Mesenchymal stem cell (in vitro differentiated cells and primary cell): Measurements from ENCODE around the gene ADARB2.

Experiments
- DNase-seq: peaks from one replicate; pipeline ENCODE4 v3.0.0-alpha.2; 2013
- H2AFZ ChIP-seq: one replicate; pipeline ENCODE4 v1.6.1; 2013; ENCODE audit warnings: low read depth, mild to moderate bottlenecking, control low read depth, inconsistent platforms, low read length, moderate library complexity
- H2AK5ac ChIP-seq: 2 replicates; pipeline ENCODE4 v1.6.1; 2013; ENCODE audit warnings: low read length, moderate library complexity, mild to moderate bottlenecking, inconsistent platforms; ENCODE audit not compliant: severe bottlenecking
- H2BK120ac ChIP-seq: one replicate; pipeline ENCODE4 v1.6.1; 2013; ENCODE audit warnings: low read depth, mild to moderate bottlenecking, inconsistent platforms, low read length, moderate library complexity
- H2BK12ac ChIP-seq, 2 experiments: one replicate each; pipeline ENCODE4 v1.6.1; 2013; ENCODE audit warnings: inconsistent platforms in 2 of 2, low read length in 2 of 2, mild to moderate bottlenecking in 2 of 2, moderate library complexity in 2 of 2, control low read depth in 1 of 2
- H2BK15ac ChIP-seq: one replicate; pipeline ENCODE4 v1.6.1; 2013; ENCODE audit warnings: mild to moderate bottlenecking, low read depth, inconsistent platforms; ENCODE audit not compliant: poor library complexity, severe bottlenecking
- H2BK5ac ChIP-seq: 2 replicates; pipeline ENCODE4 v1.6.1; 2013; ENCODE audit warnings: low read depth, mild to moderate bottlenecking, low read length, control low read depth, inconsistent platforms; ENCODE audit not compliant: poor library complexity, severe bottlenecking
- H3K14ac ChIP-seq, 2 experiments: one replicate each; pipeline ENCODE4 v1.6.1; 2013; ENCODE audit warnings: inconsistent platforms in 2 of 2, low read length in 2 of 2, control low read depth in 1 of 2, mild to moderate bottlenecking in 1 of 2, moderate library complexity in 1 of 2
- H3K18ac ChIP-seq, 2 experiments: one replicate each; pipeline ENCODE4 v1.6.1; 2013; ENCODE audit warnings: inconsistent platforms in 2 of 2, low read length in 2 of 2, control low read depth in 1 of 2, low read depth in 1 of 2, mild to moderate bottlenecking in 1 of 2
- H3K23ac ChIP-seq, 2 experiments: one replicate each; pipeline ENCODE4 v1.6.1; 2013; ENCODE audit warnings: inconsistent platforms in 2 of 2, low read length in 2 of 2, mild to moderate bottlenecking in 2 of 2, moderate library complexity in 2 of 2, control low read depth in 1 of 2
- H3K27ac ChIP-seq: 2 replicates; pipeline ENCODE4 v1.5.1; 2013; ENCODE audit warnings: mild to moderate bottlenecking, moderate library complexity, low read length, control low read depth, inconsistent platforms; ENCODE audit not compliant: poor library complexity, severe bottlenecking
- H3K27me3 ChIP-seq, 2 experiments: 2 replicates each; pipeline versions ENCODE4 v1.6.1 to v1.7.0; 2013; ENCODE audit warnings: low read length in 2 of 2, mild to moderate bottlenecking in 2 of 2, moderate library complexity in 2 of 2, control low read depth in 1 of 2, inconsistent platforms in 1 of 2; ENCODE audit not compliant: control insufficient read depth in 1 of 2, insufficient read depth in 1 of 2
- H3K36me3 ChIP-seq, 2 experiments: 2 replicates each; pipeline versions ENCODE4 v1.6.1 to v1.7.0; 2013; ENCODE audit warnings: low read length in 2 of 2, control low read depth in 1 of 2, inconsistent platforms in 1 of 2, low read depth in 1 of 2, mild to moderate bottlenecking in 1 of 2; ENCODE audit not compliant: insufficient read depth in 2 of 2, control insufficient read depth in 1 of 2
- H3K4ac ChIP-seq, 2 experiments: one replicate each; pipeline ENCODE4 v1.6.1; 2013; ENCODE audit warnings: inconsistent platforms in 2 of 2, low read length in 2 of 2, mild to moderate bottlenecking in 2 of 2, moderate library complexity in 2 of 2, control low read depth in 1 of 2, low read depth in 1 of 2
- H3K4me1 ChIP-seq: 2 replicates; pipeline ENCODE4 v1.6.1; 2013; ENCODE audit warnings: low read depth, low read length, control low read depth; ENCODE audit not compliant: control insufficient read depth, insufficient read depth
- H3K4me2 ChIP-seq: 2 replicates; pipeline ENCODE4 v1.6.1; 2013; ENCODE audit warnings: low read length, mild to moderate bottlenecking, inconsistent platforms; ENCODE audit not compliant: poor library complexity, severe bottlenecking
- H3K4me3 ChIP-seq, 2 experiments: 2 replicates each; pipeline versions ENCODE4 v1.5.1 to v1.7.0; 2013; ENCODE audit warnings: low read length in 2 of 2, mild to moderate bottlenecking in 2 of 2, control low read depth in 1 of 2, low read depth in 1 of 2; ENCODE audit not compliant: insufficient read depth in 1 of 2
- H3K79me1 ChIP-seq: replicated peaks from 2 replicates; pipeline ENCODE4 v1.6.1; 2013; ENCODE audit warnings: mild to moderate bottlenecking, control low read depth, low read length, inconsistent platforms; ENCODE audit not compliant: poor library complexity, severe bottlenecking
- H3K9ac ChIP-seq: 2 replicates; pipeline ENCODE4 v1.7.0; 2013; ENCODE audit warnings: mild to moderate bottlenecking, low read length, moderate library complexity
- H3K9me3 ChIP-seq: 2 replicates; pipeline ENCODE4 v1.7.0; 2013; ENCODE audit warnings: mild to moderate bottlenecking, low read length; ENCODE audit not compliant: control insufficient read depth
- H4K8ac ChIP-seq: one replicate; pipeline ENCODE4 v1.6.1; 2013; ENCODE audit warnings: inconsistent platforms, mild to moderate bottlenecking, low read length, moderate library complexity
- H4K91ac ChIP-seq: one replicate; pipeline ENCODE4 v1.6.1; 2013; ENCODE audit warnings: mild to moderate bottlenecking, low read length, inconsistent platforms
- WGBS: methylation state at CpG from one replicate; pipeline ENCODE4 v1.1.7; 2013; ENCODE audit warnings: mixed read lengths; 5-methylcytosine and 5-hydroxymethylcytosine counted together

The ADARB2 gene

DNA sequence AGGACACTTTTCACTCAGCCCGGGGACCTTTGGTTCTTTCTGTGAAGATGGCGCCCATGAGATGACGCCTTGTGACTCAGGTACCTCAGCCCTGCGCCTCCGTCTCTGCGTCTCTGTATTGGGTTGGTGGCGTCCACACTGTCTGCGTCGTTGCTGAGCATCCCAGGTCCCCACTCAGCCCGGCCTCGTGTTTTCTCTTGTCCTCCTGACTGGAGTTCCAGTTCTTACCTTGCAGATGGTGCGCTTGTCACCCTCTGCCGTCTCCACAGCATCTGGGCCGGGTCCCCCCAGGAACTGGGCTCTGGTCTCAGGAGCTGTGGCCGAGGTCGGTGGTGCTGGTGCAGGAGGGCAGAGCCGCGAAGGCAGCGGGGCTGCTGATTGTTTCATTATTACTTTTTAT, 530.7 kb downstream of the ADARB2 start:
- Histone ChIP-seq H3K9ac (no peak overlapping the region), H3K36me3 (no peaks in the 10 kb centered on the region), H2BK15ac (no peak overlapping the region), H3K27me3 (peaks cover 0 to 2% of the 10 kb centered on the region in 2 experiments), H3K23ac (no peak overlapping the region), H2BK120ac (no peak overlapping the region), H3K4ac (no peak overlapping the region), H3K4me2 (no peak overlapping the region), H3K9me3 (no peaks in the 10 kb centered on the region), H3K18ac (no peak overlapping the region), H2BK12ac (no peak overlapping the region), H3K14ac (no peak overlapping the region), H2BK5ac (no peak overlapping the region), H3K4me3 (no peak overlapping the region), H4K8ac (no peak overlapping the region), H4K91ac (no peak overlapping the region), H3K27ac (no peak overlapping the region), H2AK5ac (no peak overlapping the region), H3K79me1 (no peaks in the 10 kb centered on the region), H3K4me1 (no peaks in the 10 kb centered on the region), H2AFZ (no peak overlapping the region)
- no peak for DNase-seq
- 92% methylated on average over 14 of the region's 19 CpGs for WGBS

DNA sequence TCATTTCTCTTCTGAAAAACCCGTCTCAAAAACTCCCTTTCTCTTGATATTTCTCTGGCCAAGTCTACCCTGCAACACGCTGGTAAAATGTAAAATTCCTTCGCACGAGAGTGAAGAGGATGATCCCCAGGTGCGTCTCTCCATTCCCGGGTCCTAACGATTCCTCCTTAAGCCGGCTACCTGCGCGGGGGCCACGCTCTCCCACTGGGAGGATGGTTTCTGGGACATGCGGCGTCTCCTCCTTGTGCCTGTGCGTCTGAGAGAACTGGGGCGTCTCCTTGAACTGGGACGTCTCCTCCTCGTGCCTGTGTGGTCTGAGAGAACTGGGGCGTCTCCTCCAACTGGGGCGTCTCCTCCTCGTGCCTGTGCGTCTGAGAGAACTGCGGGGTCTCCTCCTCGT, 531.2 kb downstream of the ADARB2 start:
- no peak overlapping the region for H2AFZ ChIP-seq
- WGBS: 86% methylated on average over 23 of the region's 23 CpGs
- H3K36me3 ChIP-seq: no peaks in the 10 kb centered on the region
- no peak overlapping the region for H4K8ac ChIP-seq
- no peak for DNase-seq
- H3K4me3 ChIP-seq: no peak overlapping the region
- no peak overlapping the region for H4K91ac ChIP-seq
- no peak overlapping the region for H3K14ac ChIP-seq
- H3K27ac ChIP-seq: no peak overlapping the region
- H3K18ac ChIP-seq: no peak overlapping the region
- no peak overlapping the region for H3K23ac ChIP-seq
- H2AK5ac ChIP-seq: no peak overlapping the region
- H3K27me3 ChIP-seq: peaks cover 0 to 2% of the 10 kb centered on the region in 2 experiments
- H3K9me3 ChIP-seq: no peaks in the 10 kb centered on the region
- no peak overlapping the region for H2BK12ac ChIP-seq
- no peak overlapping the region for H3K9ac ChIP-seq
- H2BK120ac ChIP-seq: no peak overlapping the region
- no peak overlapping the region for H3K4ac ChIP-seq
- no peaks in the 10 kb centered on the region for H3K79me1 ChIP-seq
- no peak overlapping the region for H2BK5ac ChIP-seq
- H3K4me1 ChIP-seq: no peaks in the 10 kb centered on the region
- H3K4me2 ChIP-seq: no peak overlapping the region
- no peak overlapping the region for H2BK15ac ChIP-seq

- Histone ChIP-seq H3K9me3 (no peaks in the 10 kb centered on the region), H3K9ac (no peak overlapping the region), H2BK15ac (no peak overlapping the region), H2BK120ac (no peak overlapping the region), H2AFZ (no peak overlapping the region), H2AK5ac (no peak overlapping the region), H3K27ac (no peak overlapping the region), H3K23ac (no peak overlapping the region), H3K4me3 (no peak overlapping the region), H3K18ac (no peak overlapping the region), H3K36me3 (no peaks in the 10 kb centered on the region), H2BK5ac (no peak overlapping the region), H2BK12ac (no peak overlapping the region), H3K4me2 (no peak overlapping the region), H3K14ac (no peak overlapping the region), H3K79me1 (no peaks in the 10 kb centered on the region), H3K4ac (no peak overlapping the region), H3K4me1 (no peaks in the 10 kb centered on the region), H3K27me3 (peaks cover 0 to 2% of the 10 kb centered on the region in 2 experiments), H4K8ac (no peak overlapping the region), H4K91ac (no peak overlapping the region)
- DNase-seq: no peak
- WGBS: 89% methylated on average over 25 of the region's 27 CpGs
These were observed 531.8 kb downstream of the ADARB2 start for GRCh38 chr10:1205450-1206030.

GRCh38 chr10:1204434-1205326, 532.6 kb downstream of the ADARB2 start:
- Histone ChIP-seq H2AFZ (no peak overlapping the region), H3K4me3 (no peak overlapping the region), H3K4ac (no peak overlapping the region), H3K27ac (no peak overlapping the region), H3K9ac (no peak overlapping the region), H3K4me2 (no peak overlapping the region), H2AK5ac (no peak overlapping the region), H3K14ac (no peak overlapping the region), H4K91ac (no peak overlapping the region), H3K79me1 (no peaks in the 10 kb centered on the region), H3K27me3 (peaks cover 0 to 2% of the 10 kb centered on the region in 2 experiments), H3K4me1 (no peaks in the 10 kb centered on the region), H2BK12ac (no peak overlapping the region), H3K36me3 (no peaks in the 10 kb centered on the region), H3K9me3 (no peaks in the 10 kb centered on the region), H2BK120ac (no peak overlapping the region), H2BK15ac (no peak overlapping the region), H3K23ac (no peak overlapping the region), H2BK5ac (no peak overlapping the region), H3K18ac (no peak overlapping the region), H4K8ac (no peak overlapping the region)
- no peak for DNase-seq
- 84% methylated on average over 26 of the region's 26 CpGs for WGBS
